Loucy (cell line): ENCODE results near the gene HEXB.

Experiments
- EZH2phosphoT487 ChIP-seq: fragments of 200-600 bp; IDR thresholded peaks from 2 replicates; pipeline ENCODE4 v1.6.1; 2018; ENCODE audit warnings: antibody characterized with exemption, mild to moderate bottlenecking, moderate library complexity, borderline replicate concordance
- TF ChIP-seq, protein P1 (sequence below): fragments of 200-600 bp; sonication (generic); conservative IDR thresholded peaks from 2 replicates; pipeline ENCODE4 v1.5.1; 2014; ENCODE audit warnings: mild to moderate bottlenecking, antibody characterized with exemption, low read length

DNA sequence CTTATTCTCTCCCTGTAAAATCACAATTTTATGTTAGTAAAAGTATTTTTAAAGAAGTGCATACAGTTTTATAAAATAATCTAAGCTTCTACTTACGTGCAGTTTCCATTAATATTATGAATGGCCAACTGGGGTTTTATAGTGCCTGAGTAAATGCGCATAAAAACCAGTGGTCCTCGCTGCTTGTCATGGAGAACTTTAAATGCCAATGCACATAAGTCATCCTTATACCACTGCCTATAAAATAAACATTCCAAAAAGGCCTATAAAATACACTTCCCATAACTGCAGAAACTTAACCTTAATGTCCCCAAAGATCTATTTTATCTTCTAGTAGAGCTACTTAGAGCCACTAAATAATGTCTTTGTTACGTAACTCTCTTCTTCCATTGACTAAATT, 53.4 kb downstream of the HEXB start:
- TF ChIP-seq, protein P1, sequence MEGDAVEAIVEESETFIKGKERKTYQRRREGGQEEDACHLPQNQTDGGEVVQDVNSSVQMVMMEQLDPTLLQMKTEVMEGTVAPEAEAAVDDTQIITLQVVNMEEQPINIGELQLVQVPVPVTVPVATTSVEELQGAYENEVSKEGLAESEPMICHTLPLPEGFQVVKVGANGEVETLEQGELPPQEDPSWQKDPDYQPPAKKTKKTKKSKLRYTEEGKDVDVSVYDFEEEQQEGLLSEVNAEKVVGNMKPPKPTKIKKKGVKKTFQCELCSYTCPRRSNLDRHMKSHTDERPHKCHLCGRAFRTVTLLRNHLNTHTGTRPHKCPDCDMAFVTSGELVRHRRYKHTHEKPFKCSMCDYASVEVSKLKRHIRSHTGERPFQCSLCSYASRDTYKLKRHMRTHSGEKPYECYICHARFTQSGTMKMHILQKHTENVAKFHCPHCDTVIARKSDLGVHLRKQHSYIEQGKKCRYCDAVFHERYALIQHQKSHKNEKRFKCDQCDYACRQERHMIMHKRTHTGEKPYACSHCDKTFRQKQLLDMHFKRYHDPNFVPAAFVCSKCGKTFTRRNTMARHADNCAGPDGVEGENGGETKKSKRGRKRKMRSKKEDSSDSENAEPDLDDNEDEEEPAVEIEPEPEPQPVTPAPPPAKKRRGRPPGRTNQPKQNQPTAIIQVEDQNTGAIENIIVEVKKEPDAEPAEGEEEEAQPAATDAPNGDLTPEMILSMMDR = no peak
- no peak for TF ChIP-seq EZH2phosphoT487
